Caco-2 (cell line): ENCODE measurements around the gene SLC7A5. TPM values are rescaled to one million over a fixed set of nuclear protein-coding genes. Genes with fewer than 3 reads are reported as not detected.

Experiments
- BruUV-seq: library from RNA; stranded (reverse); fragments of 400-500 nt; replicated peaks from 2 replicates; lab custom pipeline; 2021; lab: Mats Ljungman, UMichigan
- CTCF ChIA-PET: fragments of 300-600 bp; sonication (Branson Sonifier 250); formaldehyde crosslinking; loops from one replicate; lab custom pipeline; 2022; ENCODE audit warnings: antibody characterized with exemption; lab: Charles Lee
- POLR2A ChIA-PET: fragments of 300-600 bp; sonication (Branson Sonifier 250); formaldehyde crosslinking; loops from one replicate; lab custom pipeline; 2022; ENCODE audit warnings: antibody characterized with exemption; lab: Charles Lee
- DNase-seq, 2 experiments: peaks; one replicate each; pipeline versions ENCODE4 v3.0.0 to v3.0.0-alpha.2; 2020 to 2022
- H3K27me3 ChIP-seq: replicated peaks from 2 replicates; pipeline ENCODE4 v1.6.0; 2011; ENCODE audit warnings: low read length; ENCODE audit not compliant: control insufficient read depth, insufficient read depth
- H3K36me3 ChIP-seq: 2 replicates; pipeline ENCODE4 v1.5.1; 2011; ENCODE audit warnings: low read length; ENCODE audit not compliant: control insufficient read depth, insufficient read depth
- H3K4me1 ChIP-seq: fragments of 250-450 bp; sonication (Bioruptor Pico); 2 replicates; pipeline ENCODE4 v1.5.1; 2020; ENCODE audit warnings: mild to moderate bottlenecking
- H3K4me3 ChIP-seq: 2 replicates; pipeline ENCODE4 v1.5.1; 2011; ENCODE audit warnings: low read depth, mild to moderate bottlenecking, control low read depth, low read length
- H3K9me3 ChIP-seq: fragments of 250-450 bp; sonication (Bioruptor Pico); 2 replicates; pipeline ENCODE4 v1.5.1; 2020; ENCODE audit warnings: mild to moderate bottlenecking, moderate library complexity
- H3K27ac Mint-ChIP-seq: one replicate; pipeline ENCODE4 v1.8.0; 2022; ENCODE audit warnings: mixed read lengths; ENCODE audit not compliant: unreplicated experiment
- H3K27me3 Mint-ChIP-seq: one replicate; pipeline ENCODE4 v1.8.0; 2022; ENCODE audit warnings: mixed read lengths; ENCODE audit not compliant: insufficient read depth, unreplicated experiment
- H3K36me3 Mint-ChIP-seq: one replicate; pipeline ENCODE4 v1.8.0; 2022; ENCODE audit warnings: mild to moderate bottlenecking, mixed read lengths; ENCODE audit not compliant: insufficient read depth, unreplicated experiment
- H3K4me1 Mint-ChIP-seq: one replicate; pipeline ENCODE4 v1.8.0; 2022; ENCODE audit warnings: low read depth, mixed read lengths; ENCODE audit not compliant: unreplicated experiment
- H3K4me3 Mint-ChIP-seq: one replicate; pipeline ENCODE4 v1.8.0; 2022; ENCODE audit warnings: mild to moderate bottlenecking, moderate library complexity, mixed read lengths; ENCODE audit not compliant: unreplicated experiment
- H3K9me3 Mint-ChIP-seq: one replicate; pipeline ENCODE4 v1.8.0; 2022; ENCODE audit warnings: mixed read lengths; ENCODE audit not compliant: unreplicated experiment
- CTCF ChIP-seq, 2 experiments: fragments of 200-600 bp in 1 of 2; IDR thresholded peaks; 1 replicate in 1 of 2; 2 replicates in 1 of 2; pipeline versions ENCODE4 v1.5.1 to v1.8.0; 2011 to 2022; ENCODE audit warnings: antibody characterized with exemption in 1 of 2, control low read depth in 1 of 2, inconsistent platforms in 1 of 2, low read depth in 1 of 2, low read length in 1 of 2, mild to moderate bottlenecking in 1 of 2, moderate library complexity in 1 of 2; ENCODE audit not compliant: insufficient read depth in 1 of 2, severe bottlenecking in 1 of 2, unreplicated experiment in 1 of 2
- intact Hi-C: fragments of 100-400 bp; cut with micrococcal nuclease; formaldehyde crosslinking; loops from one replicate; pipeline ENCODE4 v1.10.0; 2022; ENCODE audit not compliant: unreplicated experiment
- total RNA-seq: library from RNA; stranded (reverse); gene quantifications from 2 replicates; pipeline ENCODE4 v1.2.3, GENCODE V29; 2022

SLC7A5 gene
- total RNA-seq, 1 experiment from 2014 or later, result 534 TPM

GRCh38 chr16:87794485-87795078 is 74.7 kb downstream of the SLC7A5 start:
- H3K36me3 Mint-ChIP-seq, result no peaks in the 10 kb centered on the region
- no peak overlapping the region for H3K27ac Mint-ChIP-seq
- Histone ChIP-seq H3K4me3 (no peak overlapping the region), H3K9me3 (0 out of 2 replicates have a peak, but pooled peaks cover 5% of the 10 kb centered on the region), H3K27me3 (no peaks in the 10 kb centered on the region), H3K36me3 (no peaks in the 10 kb centered on the region), H3K4me1 (peaks cover 19% of the 10 kb centered on the region)
- POLR2A ChIA-PET, result interaction anchor here (1.1 kb wide), 1 partner anchor 75 kb away, joined by 4 read pairs; no protein-coding TSS in a partner anchor
- no peak for DNase-seq
- peaks cover 9% of the 10 kb centered on the region for H3K9me3 Mint-ChIP-seq
- BruUV-seq, result no TSS peak
- intact Hi-C loops, result no loop called here
- H3K4me1 Mint-ChIP-seq, result peaks cover 26% of the 10 kb centered on the region
- no peak for TF ChIP-seq CTCF (IDR thresholded peaks at IDR 0.05; ENCODE audit: insufficient read depth in 1 of 2, low read depth in 1 of 2, low read length in 1 of 2, severe bottlenecking in 1 of 2, unreplicated experiment in 1 of 2)
- no peaks in the 10 kb centered on the region for H3K27me3 Mint-ChIP-seq
- CTCF ChIA-PET, result interaction anchor here (0.7 kb wide), 1 partner anchor 15 kb away, joined by 3 read pairs; no protein-coding TSS in a partner anchor
- H3K4me3 Mint-ChIP-seq, result no peak overlapping the region

- no peaks in the 10 kb centered on the region for H3K27me3 Mint-ChIP-seq
- H3K9me3 ChIP-seq, result no peaks in the 10 kb centered on the region
- peaks cover 47% of the 10 kb centered on the region for H3K4me1 Mint-ChIP-seq
- ChIA-PET POLR2A (no interaction called here), CTCF (interaction anchor here (0.5 to 0.7 kb wide), 3 partner anchors 13 to 167 kb away, joined by 4 to 6 read pairs (median 5); no protein-coding TSS in a partner anchor)
- BruUV-seq, result no TSS peak
- no peaks in the 10 kb centered on the region for H3K9me3 Mint-ChIP-seq
- no peak overlapping the region for H3K4me3 ChIP-seq
- no peak overlapping the region for H3K4me3 Mint-ChIP-seq
- no peak for DNase-seq
- intact Hi-C loops, result no loop called here
- H3K4me1 ChIP-seq, result peaks cover 43% of the 10 kb centered on the region
- no peaks in the 10 kb centered on the region for H3K36me3 ChIP-seq
- peak overlapping the region; percentile 91 for H3K27ac Mint-ChIP-seq
- TF ChIP-seq CTCF (IDR thresholded peaks at IDR 0.05; ENCODE audit: insufficient read depth in 1 of 2, low read depth in 1 of 2, low read length in 1 of 2, severe bottlenecking in 1 of 2, unreplicated experiment in 1 of 2), result no peak
- no peaks in the 10 kb centered on the region for H3K27me3 ChIP-seq
- no peaks in the 10 kb centered on the region for H3K36me3 Mint-ChIP-seq
Measured at GRCh38 chr16:87792205-87792565, 77.1 kb downstream of the SLC7A5 start.

- Mint-ChIP-seq H3K9me3 (no peaks in the 10 kb centered on the region), H3K36me3 (no peaks in the 10 kb centered on the region), H3K27ac (peak overlapping the region; percentile 91), H3K4me1 (peaks cover 47% of the 10 kb centered on the region), H3K4me3 (no peak overlapping the region), H3K27me3 (no peaks in the 10 kb centered on the region)
- ChIA-PET POLR2A (no interaction called here), CTCF (interaction anchor here (0.5 to 1.5 kb wide), 4 partner anchors 12 to 166 kb away, joined by 3 to 5 read pairs (median 4); no protein-coding TSS in a partner anchor)
- no peak for TF ChIP-seq CTCF (IDR thresholded peaks at IDR 0.05; ENCODE audit: insufficient read depth in 1 of 2, low read depth in 1 of 2, low read length in 1 of 2, severe bottlenecking in 1 of 2, unreplicated experiment in 1 of 2)
- no peaks in the 10 kb centered on the region for H3K9me3 ChIP-seq
- no peaks in the 10 kb centered on the region for H3K36me3 ChIP-seq
- no TSS peak for BruUV-seq
- H3K27me3 ChIP-seq, result no peaks in the 10 kb centered on the region
- intact Hi-C loops, result no loop called here
- peaks cover 44% of the 10 kb centered on the region for H3K4me1 ChIP-seq
- no peak overlapping the region for H3K4me3 ChIP-seq
- DNase-seq, result no peak
Measured at GRCh38 chr16:87791295-87792204, 77.8 kb downstream of the SLC7A5 start.
